Measurements from ENCODE around the gene ZNF782. TPM values are rescaled to one million over a fixed set of nuclear protein-coding genes. Genes with fewer than 3 reads are reported as not detected.
"Not testable (repeated sequence)": the region's sequence is repeated elsewhere in the genome, so short reads cannot be mapped to it uniquely, and the experiment has no call there.

Gene ZNF782
- total and polyA plus RNA-seq, 2 experiments from 2014 or later, result 4.0 to 10.7 TPM

DNA sequence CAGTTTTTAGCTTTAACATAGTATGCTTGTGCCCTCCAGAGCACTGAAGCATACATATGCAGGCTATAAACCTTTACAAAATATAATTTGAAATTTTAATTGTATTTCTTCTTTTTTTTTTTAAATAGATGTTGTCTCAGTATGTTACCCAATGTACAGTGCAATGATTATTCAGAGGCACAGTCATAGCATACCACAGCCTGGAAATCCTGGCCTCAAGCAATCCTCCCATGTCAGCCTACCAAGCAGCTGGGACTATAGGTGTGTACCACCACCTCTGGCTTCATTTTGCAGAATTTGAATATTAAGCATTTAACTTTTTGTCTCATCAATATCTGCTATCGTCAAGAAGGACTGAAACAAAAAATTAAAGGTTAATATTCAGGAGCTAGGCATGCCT is 16.9 kb upstream of the ZNF782 start:
- no peak overlapping the region for H2AFZ ChIP-seq
- WGBS (ENCODE audit: low lambda C conversion rate, missing lambda C conversion rate), result 95% methylated on average over 1 of the region's 1 CpG
- TF ChIP-seq, protein P1, sequence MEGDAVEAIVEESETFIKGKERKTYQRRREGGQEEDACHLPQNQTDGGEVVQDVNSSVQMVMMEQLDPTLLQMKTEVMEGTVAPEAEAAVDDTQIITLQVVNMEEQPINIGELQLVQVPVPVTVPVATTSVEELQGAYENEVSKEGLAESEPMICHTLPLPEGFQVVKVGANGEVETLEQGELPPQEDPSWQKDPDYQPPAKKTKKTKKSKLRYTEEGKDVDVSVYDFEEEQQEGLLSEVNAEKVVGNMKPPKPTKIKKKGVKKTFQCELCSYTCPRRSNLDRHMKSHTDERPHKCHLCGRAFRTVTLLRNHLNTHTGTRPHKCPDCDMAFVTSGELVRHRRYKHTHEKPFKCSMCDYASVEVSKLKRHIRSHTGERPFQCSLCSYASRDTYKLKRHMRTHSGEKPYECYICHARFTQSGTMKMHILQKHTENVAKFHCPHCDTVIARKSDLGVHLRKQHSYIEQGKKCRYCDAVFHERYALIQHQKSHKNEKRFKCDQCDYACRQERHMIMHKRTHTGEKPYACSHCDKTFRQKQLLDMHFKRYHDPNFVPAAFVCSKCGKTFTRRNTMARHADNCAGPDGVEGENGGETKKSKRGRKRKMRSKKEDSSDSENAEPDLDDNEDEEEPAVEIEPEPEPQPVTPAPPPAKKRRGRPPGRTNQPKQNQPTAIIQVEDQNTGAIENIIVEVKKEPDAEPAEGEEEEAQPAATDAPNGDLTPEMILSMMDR (IDR thresholded peaks at IDR 0.05; ENCODE audit: poor library complexity), result no peak
- TF ChIP-seq EZH2 (IDR thresholded peaks at IDR 0.05; ENCODE audit: borderline replicate concordance) (no peak), EZH2phosphoT487 (IDR thresholded peaks at IDR 0.05; ENCODE audit: low read depth, severe bottlenecking, unreplicated experiment) (no peak)

DNA sequence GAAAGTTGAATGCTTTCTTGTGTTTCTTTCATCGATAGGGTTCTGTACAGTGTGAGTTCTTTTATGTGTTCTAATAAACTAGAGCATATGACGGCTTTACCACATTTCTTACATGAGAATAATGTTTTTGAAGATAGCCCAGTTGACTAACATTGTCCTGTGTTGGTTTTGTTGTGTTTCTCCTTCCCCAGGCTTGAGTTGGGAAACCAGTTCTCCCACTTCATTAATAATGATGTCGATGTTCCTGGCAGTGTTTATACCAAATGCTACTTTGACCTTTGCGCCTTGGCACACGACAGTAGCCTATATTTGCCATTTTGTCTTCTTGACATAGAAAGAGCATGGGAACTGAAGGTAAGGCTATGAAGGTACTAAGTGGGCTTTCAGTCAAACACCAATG is 14.4 kb upstream of the ZNF782 start:
- peak overlapping the region; percentile 77 for H3K27ac ChIP-seq

More for the DNA sequence above, 16.9 kb upstream of the ZNF782 start:
- Histone ChIP-seq H3K36me3 (replicated peaks; ENCODE audit: insufficient read depth, low read depth) (no peaks in the 10 kb centered on the region), H4K20me1 (ENCODE audit: insufficient read depth, poor library complexity, severe bottlenecking) (no peaks in the 10 kb centered on the region), H3K9me3 (ENCODE audit: low read depth) (no peaks in the 10 kb centered on the region), H3K4me2 (no peak overlapping the region), H3K4me3 (no peak overlapping the region), H3K9me2 (replicated peaks; ENCODE audit: insufficient read depth) (no peaks in the 10 kb centered on the region), H3K79me2 (no peaks in the 10 kb centered on the region), H3K27ac (no peak overlapping the region), H3K4me1 (ENCODE audit: insufficient read depth) (peaks cover 9% of the 10 kb centered on the region), H3K27me3 (no peaks in the 10 kb centered on the region)
- DNase-seq (ENCODE audit: low spot score), result no peak

DNA sequence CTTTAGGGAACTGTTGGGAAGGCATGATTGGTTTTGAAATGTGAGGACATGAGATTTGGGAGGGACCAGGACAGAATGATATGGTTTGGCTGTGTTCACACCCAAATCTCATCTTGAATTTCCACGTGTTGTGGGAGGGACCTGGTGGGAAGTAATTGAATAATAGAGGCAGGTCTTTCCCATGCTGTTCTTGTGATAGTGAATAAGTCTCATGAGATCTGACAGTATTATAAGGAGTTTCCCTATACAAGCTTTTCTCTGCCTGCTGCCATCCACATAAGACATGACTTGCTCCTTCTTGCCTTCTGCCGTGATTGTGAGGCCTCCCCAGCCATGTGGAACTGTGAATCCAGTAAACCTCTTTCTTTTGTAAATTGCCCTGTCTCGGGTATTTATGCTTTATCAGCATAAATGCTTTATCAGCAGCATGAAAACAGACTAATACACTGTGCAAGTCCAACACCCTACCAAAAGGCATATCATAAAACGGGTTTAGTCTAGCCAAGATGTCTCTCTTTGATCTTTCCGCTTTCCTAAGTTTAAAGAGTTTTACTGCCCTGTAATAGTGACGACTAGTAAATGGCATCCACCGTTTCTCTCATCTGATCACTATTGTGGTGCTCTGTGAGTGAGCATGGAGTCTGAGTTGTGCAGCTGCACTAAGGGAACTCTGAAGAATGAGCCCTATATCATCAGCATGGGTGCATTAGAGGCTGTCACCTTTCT is 12.9 kb upstream of the ZNF782 start:
- no peaks in the 10 kb centered on the region for H4K20me1 ChIP-seq (ENCODE audit: insufficient read depth, poor library complexity, severe bottlenecking)

More for the DNA sequence above, 14.4 kb upstream of the ZNF782 start:
- no peak for TF ChIP-seq EZH2 (IDR thresholded peaks at IDR 0.05; ENCODE audit: borderline replicate concordance)
- TF ChIP-seq, protein P1 (IDR thresholded peaks at IDR 0.05; ENCODE audit: poor library complexity), result no peak
- no peak for TF ChIP-seq EZH2phosphoT487 (IDR thresholded peaks at IDR 0.05; ENCODE audit: low read depth, severe bottlenecking, unreplicated experiment)
- H2AFZ ChIP-seq, result no peak overlapping the region
- H3K4me3 ChIP-seq, result no peak overlapping the region
- H3K4me2 ChIP-seq, result no peak overlapping the region
- H3K36me3 ChIP-seq (replicated peaks; ENCODE audit: insufficient read depth, low read depth), result no peaks in the 10 kb centered on the region
- H3K4me1 ChIP-seq (ENCODE audit: insufficient read depth), result peaks cover 9% of the 10 kb centered on the region
- WGBS (ENCODE audit: low lambda C conversion rate, missing lambda C conversion rate), result 76% methylated on average over 5 of the region's 5 CpGs
- H3K79me2 ChIP-seq, result no peaks in the 10 kb centered on the region
- H3K9me2 ChIP-seq (replicated peaks; ENCODE audit: insufficient read depth), result no peaks in the 10 kb centered on the region
- H3K27me3 ChIP-seq, result no peaks in the 10 kb centered on the region
- peaks cover 5% of the 10 kb centered on the region for H3K9me3 ChIP-seq (ENCODE audit: low read depth)
- no peak for DNase-seq (ENCODE audit: low spot score)
- no peaks in the 10 kb centered on the region for H4K20me1 ChIP-seq (ENCODE audit: insufficient read depth, poor library complexity, severe bottlenecking)

DNA sequence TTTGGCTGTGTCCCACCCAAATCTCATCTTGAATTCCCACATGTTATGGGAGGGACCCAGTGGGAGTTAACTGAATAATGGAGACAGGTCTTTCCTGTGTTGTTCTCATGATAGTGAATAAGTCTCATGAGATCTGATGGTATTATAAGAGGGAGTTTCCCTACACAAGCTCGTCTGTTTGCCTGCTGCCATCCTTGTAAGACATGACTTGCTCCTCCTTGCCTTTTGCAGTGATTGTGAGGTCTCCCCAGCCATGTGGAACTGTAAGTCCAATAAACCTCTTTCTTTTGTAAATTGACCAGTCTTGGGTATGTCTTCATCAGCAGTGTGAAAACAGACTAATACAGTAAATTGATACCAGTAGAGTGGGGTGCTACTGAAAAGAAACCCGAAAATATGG is 10.9 kb upstream of the ZNF782 start:
- H3K27me3 ChIP-seq; H4K20me1 ChIP-seq (ENCODE audit: insufficient read depth, poor library complexity, severe bottlenecking): not testable (repeated sequence)

More for the DNA sequence above, 12.9 kb upstream of the ZNF782 start:
- Histone ChIP-seq H3K4me3 (no peak overlapping the region), H2AFZ (no peak overlapping the region), H3K9me3 (ENCODE audit: low read depth) (peaks cover 5% of the 10 kb centered on the region), H3K4me2 (peak overlapping the region; percentile 62), H3K27me3 (no peaks in the 10 kb centered on the region), H3K27ac (peak overlapping the region; percentile 77), H3K9me2 (replicated peaks; ENCODE audit: insufficient read depth) (no peaks in the 10 kb centered on the region), H3K79me2 (no peaks in the 10 kb centered on the region), H3K4me1 (ENCODE audit: insufficient read depth) (peaks cover 9% of the 10 kb centered on the region), H3K36me3 (replicated peaks; ENCODE audit: insufficient read depth, low read depth) (no peaks in the 10 kb centered on the region)
- DNase-seq (ENCODE audit: low spot score), result peak; percentile 50
- 28% methylated on average over 7 of the region's 7 CpGs for whole genome bisulfite sequencing (ENCODE audit: low lambda C conversion rate, missing lambda C conversion rate)
- no peak for TF ChIP-seq EZH2phosphoT487 (IDR thresholded peaks at IDR 0.05; ENCODE audit: low read depth, severe bottlenecking, unreplicated experiment)
- TF ChIP-seq, protein P1 (IDR thresholded peaks at IDR 0.05; ENCODE audit: poor library complexity), result no peak
- no peak for TF ChIP-seq EZH2 (IDR thresholded peaks at IDR 0.05; ENCODE audit: borderline replicate concordance)

More for the DNA sequence above, 10.9 kb upstream of the ZNF782 start:
- H3K36me3 ChIP-seq (replicated peaks; ENCODE audit: insufficient read depth, low read depth); H3K9me3 ChIP-seq (ENCODE audit: low read depth); H3K79me2 ChIP-seq; H3K9me2 ChIP-seq (replicated peaks; ENCODE audit: insufficient read depth); H3K27ac ChIP-seq; H3K4me1 ChIP-seq (ENCODE audit: insufficient read depth); H3K4me2 ChIP-seq; H2AFZ ChIP-seq; H3K4me3 ChIP-seq; DNase-seq (ENCODE audit: low spot score): not testable (repeated sequence)
- 91% methylated on average over 2 of the region's 2 CpGs for WGBS (ENCODE audit: low lambda C conversion rate, missing lambda C conversion rate)
